HepG2 (cell line): ENCODE results near the gene MYH9. TPM values are rescaled to one million over a fixed set of nuclear protein-coding genes. Genes with fewer than 3 reads are reported as not detected.

Source experiments
- ATAC-seq: fragments of 200-7000 bp; cut with Tn5 transposase; 3 replicates; pipeline ENCODE4 v1.9.1; 2020; ENCODE audit warnings: mild to moderate bottlenecking, moderate library complexity
- BruUV-seq: library from RNA; stranded (reverse); fragments of 400-500 nt; replicated peaks from 2 replicates; lab custom pipeline; 2021; lab: Mats Ljungman, UMichigan
- CTCF ChIA-PET: fragments of 300-600 bp; formaldehyde crosslinking; extraction: SDS; loops from one replicate; lab custom pipeline; 2021; ENCODE audit warnings: low total read pairs, inconsistent platforms, low intra/inter-chr PET ratio; lab: Yijun Ruan, JAX
- POLR2A ChIA-PET: fragments of 350-600 bp; sonication (Branson Sonifier 250); formaldehyde crosslinking; loops from one replicate; lab custom pipeline; 2020; ENCODE audit warnings: antibody characterized with exemption, inconsistent platforms; lab: Yijun Ruan, JAX
- DNase-seq: peaks from one replicate; pipeline ENCODE4 v3.0.0-alpha.2; 2015; ENCODE audit warnings: low spot score
- FAIRE-seq: peaks from 3 replicates; lab custom pipeline; 2011; peaks lifted over from hg19 to GRCh38; lab: Jason Lieb, UNC
- H2AFZ ChIP-seq: one replicate; pipeline ENCODE4 v1.6.1; 2011; ENCODE audit warnings: low read length, inconsistent platforms
- H3K27ac ChIP-seq: fragments of 300-600 bp; 3 replicates; pipeline ENCODE4 v1.8.0; 2011; ENCODE audit warnings: mixed run types, mild to moderate bottlenecking, mixed read lengths, low read length, inconsistent platforms; ENCODE audit not compliant: insufficient read depth; ENCODE audit errors: extremely low read length
- H3K27me3 ChIP-seq, 2 experiments: fragments of 200-600 bp in 1 of 2; 2 replicates in 1 of 2; 3 replicates in 1 of 2; pipeline versions ENCODE4 v1.6.0 to v1.8.0; 2011; ENCODE audit warnings: low read length in 2 of 2, mild to moderate bottlenecking in 2 of 2, moderate library complexity in 2 of 2, inconsistent platforms in 1 of 2; ENCODE audit not compliant: insufficient read depth in 2 of 2, control insufficient read depth in 1 of 2
- H3K36me3 ChIP-seq, 2 experiments: fragments of 200-600 bp in 1 of 2; replicated peaks in 1 of 2; 2 replicates in 1 of 2; 3 replicates in 1 of 2; pipeline versions ENCODE4 v1.5.1 to v1.8.0; 2011; ENCODE audit warnings: low read length in 2 of 2, inconsistent platforms in 1 of 2; ENCODE audit not compliant: insufficient read depth in 2 of 2, control insufficient read depth in 1 of 2
- H3K4me1 ChIP-seq: 2 replicates; pipeline ENCODE4 v1.5.1; 2012; ENCODE audit warnings: low read length, inconsistent platforms; ENCODE audit not compliant: insufficient read depth
- H3K4me2 ChIP-seq: 2 replicates; pipeline ENCODE4 v1.6.0; 2011; ENCODE audit warnings: low read depth, low read length, inconsistent platforms
- H3K4me3 ChIP-seq, 3 experiments: fragments of 200-600 bp in 1 of 3; sonication (generic), shearing (Covaris generic) in 1 of 3; replicated peaks in 1 of 3; 2 replicates each; pipeline ENCODE4 v1.5.1; 2011 to 2016; ENCODE audit warnings: low read length in 3 of 3, inconsistent platforms in 2 of 3, low read depth in 2 of 3, mild to moderate bottlenecking in 2 of 3, control low read depth in 1 of 3, mixed read lengths in 1 of 3; ENCODE audit not compliant: insufficient read depth in 1 of 3
- H3K79me2 ChIP-seq: one replicate; pipeline ENCODE4 v1.6.1; 2011; ENCODE audit warnings: low read length, inconsistent platforms; ENCODE audit not compliant: insufficient read depth
- H3K9ac ChIP-seq: 2 replicates; pipeline ENCODE4 v1.6.0; 2011; ENCODE audit warnings: mild to moderate bottlenecking, low read depth, low read length, inconsistent platforms; ENCODE audit not compliant: insufficient read depth
- H3K9me3 ChIP-seq: 2 replicates; pipeline ENCODE4 v1.5.1; 2012; ENCODE audit warnings: mild to moderate bottlenecking, low read length
- H4K20me1 ChIP-seq: 2 replicates; pipeline ENCODE4 v1.6.0; 2011; ENCODE audit warnings: inconsistent platforms, mild to moderate bottlenecking, low read length, moderate library complexity; ENCODE audit not compliant: insufficient read depth
- ATAD3A ChIP-seq: sonication (generic); formaldehyde crosslinking; IDR thresholded peaks from 2 replicates; pipeline ENCODE4 v1.4.0; 2020; ENCODE audit warnings: missing genetic modification reagents
- CENPX ChIP-seq: sonication (generic); formaldehyde crosslinking; IDR thresholded peaks from 2 replicates; pipeline ENCODE4 v1.9.0; 2021; ENCODE audit warnings: mild to moderate bottlenecking, missing genetic modification reagents, moderate library complexity
- FOXA1 ChIP-seq, 2 experiments: fragments of 450-650 bp in 1 of 2; sonication (generic) in 1 of 2; formaldehyde crosslinking in 1 of 2; IDR thresholded peaks; 2 replicates each; pipeline versions ENCODE4 v1.4.0 to v1.6.1; 2016 to 2020; ENCODE audit warnings: missing genetic modification reagents in 1 of 2
- FOXO1 ChIP-seq: sonication (generic); formaldehyde crosslinking; IDR thresholded peaks from 2 replicates; pipeline ENCODE4 v1.4.0; 2020; ENCODE audit warnings: missing genetic modification reagents
- HHEX ChIP-seq: IDR thresholded peaks from 2 replicates; pipeline ENCODE4 v1.6.1; 2016; ENCODE audit warnings: control low read depth
- HNF4G ChIP-seq, 2 experiments: sonication (generic) in 1 of 2; formaldehyde crosslinking in 1 of 2; IDR thresholded peaks; 2 replicates each; pipeline versions ENCODE4 v1.4.0 to v1.6.1; 2011 to 2020; ENCODE audit warnings: borderline replicate concordance in 2 of 2, low read depth in 2 of 2, mild to moderate bottlenecking in 2 of 2, low read length in 1 of 2, missing genetic modification reagents in 1 of 2, moderate library complexity in 1 of 2
- HOXA5 ChIP-seq: sonication (generic); formaldehyde crosslinking; IDR thresholded peaks from 2 replicates; pipeline ENCODE4 v1.4.0; 2020; ENCODE audit warnings: missing genetic modification reagents
- KMT2A ChIP-seq: sonication (generic); formaldehyde crosslinking; IDR thresholded peaks from 2 replicates; pipeline ENCODE4 v1.4.0; 2020; ENCODE audit warnings: missing genetic modification reagents
- SAP130 ChIP-seq: IDR thresholded peaks from 2 replicates; pipeline ENCODE4 v1.6.1; 2016; ENCODE audit warnings: low read depth
- STAG1 ChIP-seq: sonication (generic); formaldehyde crosslinking; IDR thresholded peaks from 2 replicates; pipeline ENCODE4 v1.4.0; 2020; ENCODE audit warnings: missing genetic modification reagents
- TCF7 ChIP-seq: sonication (generic); IDR thresholded peaks from 2 replicates; pipeline ENCODE4 v1.6.1; 2016; ENCODE audit warnings: antibody characterized with exemption, low read depth
- ZMYM3 ChIP-seq: sonication (generic); formaldehyde crosslinking; IDR thresholded peaks from 2 replicates; pipeline ENCODE4 v1.5.1; 2020; ENCODE audit warnings: mild to moderate bottlenecking, missing genetic modification reagents
- ZNF12 ChIP-seq: sonication (generic); formaldehyde crosslinking; IDR thresholded peaks from 2 replicates; pipeline ENCODE4 v1.5.0; 2020; ENCODE audit warnings: missing genetic modification reagents
- ZNF224 ChIP-seq: sonication (generic); formaldehyde crosslinking; IDR thresholded peaks from 2 replicates; pipeline ENCODE4 v1.5.0; 2020; ENCODE audit warnings: mild to moderate bottlenecking, missing genetic modification reagents
- ZNF264 ChIP-seq: sonication (generic); formaldehyde crosslinking; IDR thresholded peaks from 2 replicates; pipeline ENCODE4 v1.4.0; 2020; ENCODE audit warnings: missing genetic modification reagents
- ZNF543 ChIP-seq: sonication (generic); formaldehyde crosslinking; IDR thresholded peaks from 2 replicates; pipeline ENCODE4 v1.4.0; 2020; ENCODE audit warnings: mild to moderate bottlenecking, missing genetic modification reagents
- ZNF605 ChIP-seq: sonication (generic); formaldehyde crosslinking; IDR thresholded peaks from 2 replicates; pipeline ENCODE4 v1.8.0; 2022; ENCODE audit warnings: mild to moderate bottlenecking, missing genetic modification reagents
- WGBS: methylation state at CpG from one replicate; pipeline ENCODE4 v1.1.6; 2017; ENCODE audit warnings: low lambda C conversion rate; 5-methylcytosine and 5-hydroxymethylcytosine counted together
- in situ Hi-C: cut with HindIII; loops from 2 replicates; pipeline ENCODE4 v1.10.0; 2017; ENCODE audit warnings: low pct_unique_long_range_greater_than_20kb; ENCODE audit not compliant: extremely low pct_ligation_motif_present
- intact Hi-C: fragments of 100-400 bp; cut with micrococcal nuclease; formaldehyde crosslinking; loops from one replicate; pipeline ENCODE4 v1.10.0; 2022; ENCODE audit not compliant: unreplicated experiment
- polyA plus RNA-seq, 8 experiments: library from polyadenylated mRNA; depleted of rRNA in 3 of 8; stranded (reverse) in 7 of 8; unstranded in 1 of 8; fragments of >200 nt; fragmentation: Illumina TruSeq in 4 of 8; extraction: Trizol in 4 of 8; gene quantifications; 2 replicates each; pipeline versions ENCODE4 v1.2.1 to v1.2.3, GENCODE V29; 2011 to 2016; ENCODE audit warnings: low read depth in 4 of 8, missing spikeins in 1 of 8, mixed read lengths in 1 of 8; ENCODE audit not compliant: insufficient read depth in 1 of 8
- total RNA-seq, 5 experiments: library from RNA; depleted of rRNA; stranded (reverse); fragments of >200 nt; fragmentation: Illumina TruSeq; extraction: Trizol; gene quantifications; 2 replicates each; pipeline ENCODE4 v1.2.3, GENCODE V29; 2016; ENCODE audit warnings: low read depth in 1 of 5
- TF ChIP-seq, protein P1 (sequence below), 2 experiments: sonication (generic) in 1 of 2; formaldehyde crosslinking in 1 of 2; IDR thresholded peaks; 2 replicates each; pipeline versions ENCODE4 v1.4.0 to v1.6.1; 2018 to 2020; ENCODE audit warnings: missing genetic modification reagents in 2 of 2, borderline replicate concordance in 1 of 2, low read depth in 1 of 2, mild to moderate bottlenecking in 1 of 2, missing biosample characterization in 1 of 2
- TF ChIP-seq, protein P2 (sequence below): sonication (generic); formaldehyde crosslinking; IDR thresholded peaks from 2 replicates; pipeline ENCODE4 v1.5.0; 2020; ENCODE audit warnings: mild to moderate bottlenecking, missing genetic modification reagents
- TF ChIP-seq, protein P3 (sequence below): sonication (generic); formaldehyde crosslinking; IDR thresholded peaks from 2 replicates; pipeline ENCODE4 v1.5.1; 2020; ENCODE audit warnings: mild to moderate bottlenecking, moderate library complexity, missing genetic modification reagents
- TF ChIP-seq, protein P4 (sequence below): sonication (generic); formaldehyde crosslinking; IDR thresholded peaks from 2 replicates; pipeline ENCODE4 v1.8.1; 2023; ENCODE audit warnings: mild to moderate bottlenecking, missing genetic modification reagents, borderline replicate concordance

The MYH9 gene
- total and polyA plus RNA-seq, 2 of the 13 experiments (the other 11 are each of a cell fraction or from before 2014, with no cell fraction given), result 50.7 to 98.5 TPM

DNA sequence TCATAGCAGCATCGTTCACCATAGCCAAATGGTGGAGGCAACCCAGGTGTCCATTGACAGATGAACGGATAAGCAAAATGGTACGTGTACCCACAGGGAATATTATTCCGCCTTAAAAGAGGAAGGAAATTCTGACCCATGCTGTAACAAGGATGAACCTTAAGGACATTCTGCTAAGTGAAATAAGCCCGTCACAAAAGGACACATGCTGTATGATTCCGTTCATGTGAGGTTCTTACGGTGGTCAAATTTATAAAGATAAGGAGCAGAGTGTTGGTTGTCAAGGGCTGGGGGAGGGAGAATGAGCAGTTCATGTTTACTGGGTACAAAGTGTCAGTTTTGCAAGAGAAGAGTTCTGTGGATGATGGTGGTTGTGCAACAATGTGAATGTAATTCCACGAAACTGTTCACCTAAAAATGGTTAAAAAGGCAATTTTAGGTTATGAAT lies 108.5 kb downstream of the MYH9 start:
- no peaks in the 10 kb centered on the region for H3K27me3 ChIP-seq
- no peak overlapping the region for H2AFZ ChIP-seq
- H3K79me2 ChIP-seq, result no peaks in the 10 kb centered on the region
- H3K9ac ChIP-seq, result peak overlapping the region; percentile 31; the same call in 1 of the 2 replicates
- CTCF ChIA-PET, result no interaction called here
- in situ Hi-C loops, result no loop called here
- BruUV-seq, result no TSS peak
- H3K4me2 ChIP-seq, result peak overlapping the region; percentile 57
- no peaks in the 10 kb centered on the region for H3K9me3 ChIP-seq
- WGBS, result 21% methylated on average over 8 of the region's 8 CpGs
- no peaks in the 10 kb centered on the region for H4K20me1 ChIP-seq
- H3K27ac ChIP-seq, result peak overlapping the region; percentile 78
- POLR2A ChIA-PET, result interaction anchor here (1.5 kb wide), 1 partner anchor 28 kb away, joined by 8 read pairs; no protein-coding TSS in a partner anchor
- peaks cover 47% of the 10 kb centered on the region for H3K4me1 ChIP-seq
- peaks cover 16 to 18% of the 10 kb centered on the region in 2 experiments for H3K36me3 ChIP-seq
- ATAC-seq (peak; percentile 54), DNase-seq (peak; percentile 88), FAIRE-seq (peak; percentile 97)
- no peak overlapping the region for H3K4me3 ChIP-seq
- intact Hi-C loops, result loop anchor here (2.0 kb wide), 1 partner anchor 46 kb away; no protein-coding TSS in a partner anchor
- TF ChIP-seq STAG1 (CRISPR knock-in tag) (no peak), FOXA1 (IDR thresholded peaks at IDR 0.05) (peak; percentile 56; the same call in 1 of the 2 replicates), FOXA1 (CRISPR knock-in tag; IDR thresholded peaks at IDR 0.05) (peak; percentile 92), ZNF12 (CRISPR knock-in tag) (0 out of 2 replicates have a peak, but pooled peaks have one; percentile 34), SAP130 (CRISPR knock-in tag) (peak; percentile 78), HNF4G (IDR thresholded peaks at IDR 0.05; ENCODE audit: borderline replicate concordance, low read depth, low read length) (peak; percentile 95), HNF4G (CRISPR knock-in tag; IDR thresholded peaks at IDR 0.05; ENCODE audit: borderline replicate concordance, low read depth) (peak; percentile 77), ZNF224 (CRISPR knock-in tag) (no peak), TCF7 (peak; percentile 46), ZNF605 (CRISPR knock-in tag) (no peak), ZMYM3 (CRISPR knock-in tag) (peak; percentile 34; the same call in 1 of the 2 replicates), HHEX (CRISPR knock-in tag) (no peak), ZNF543 (CRISPR knock-in tag) (0 out of 2 replicates have a peak, but pooled peaks have one; percentile 27), ATAD3A (CRISPR knock-in tag) (no peak), CENPX (CRISPR knock-in tag) (no peak), ZNF264 (0 out of 2 replicates have a peak, but pooled peaks have one; percentile 45), KMT2A (CRISPR knock-in tag) (0 out of 2 replicates have a peak, but pooled peaks have one; percentile 21), HOXA5 (CRISPR knock-in tag) (0 out of 2 replicates have a peak, but pooled peaks have one; percentile 28), FOXO1 (CRISPR knock-in tag) (peak; percentile 91)
- TF ChIP-seq, protein P1, sequence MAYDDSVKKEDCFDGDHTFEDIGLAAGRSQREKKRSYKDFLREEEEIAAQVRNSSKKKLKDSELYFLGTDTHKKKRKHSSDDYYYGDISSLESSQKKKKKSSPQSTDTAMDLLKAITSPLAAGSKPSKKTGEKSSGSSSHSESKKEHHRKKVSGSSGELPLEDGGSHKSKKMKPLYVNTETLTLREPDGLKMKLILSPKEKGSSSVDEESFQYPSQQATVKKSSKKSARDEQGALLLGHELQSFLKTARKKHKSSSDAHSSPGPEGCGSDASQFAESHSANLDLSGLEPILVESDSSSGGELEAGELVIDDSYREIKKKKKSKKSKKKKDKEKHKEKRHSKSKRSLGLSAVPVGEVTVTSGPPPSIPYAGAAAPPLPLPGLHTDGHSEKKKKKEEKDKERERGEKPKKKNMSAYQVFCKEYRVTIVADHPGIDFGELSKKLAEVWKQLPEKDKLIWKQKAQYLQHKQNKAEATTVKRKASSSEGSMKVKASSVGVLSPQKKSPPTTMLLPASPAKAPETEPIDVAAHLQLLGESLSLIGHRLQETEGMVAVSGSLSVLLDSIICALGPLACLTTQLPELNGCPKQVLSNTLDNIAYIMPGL (CRISPR knock-in tag; IDR thresholded peaks at IDR 0.05; ENCODE audit: borderline replicate concordance in 1 of 2, low read depth in 1 of 2), result peak in 1 of 2 experiments; percentile 41; a peak in 2 of 4 replicates
- TF ChIP-seq, protein P2, sequence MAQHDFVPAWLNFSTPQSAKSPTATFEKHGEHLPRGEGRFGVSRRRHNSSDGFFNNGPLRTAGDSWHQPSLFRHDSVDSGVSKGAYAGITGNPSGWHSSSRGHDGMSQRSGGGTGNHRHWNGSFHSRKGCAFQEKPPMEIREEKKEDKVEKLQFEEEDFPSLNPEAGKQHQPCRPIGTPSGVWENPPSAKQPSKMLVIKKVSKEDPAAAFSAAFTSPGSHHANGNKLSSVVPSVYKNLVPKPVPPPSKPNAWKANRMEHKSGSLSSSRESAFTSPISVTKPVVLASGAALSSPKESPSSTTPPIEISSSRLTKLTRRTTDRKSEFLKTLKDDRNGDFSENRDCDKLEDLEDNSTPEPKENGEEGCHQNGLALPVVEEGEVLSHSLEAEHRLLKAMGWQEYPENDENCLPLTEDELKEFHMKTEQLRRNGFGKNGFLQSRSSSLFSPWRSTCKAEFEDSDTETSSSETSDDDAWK (CRISPR knock-in tag), result no peak
- TF ChIP-seq, protein P3, sequence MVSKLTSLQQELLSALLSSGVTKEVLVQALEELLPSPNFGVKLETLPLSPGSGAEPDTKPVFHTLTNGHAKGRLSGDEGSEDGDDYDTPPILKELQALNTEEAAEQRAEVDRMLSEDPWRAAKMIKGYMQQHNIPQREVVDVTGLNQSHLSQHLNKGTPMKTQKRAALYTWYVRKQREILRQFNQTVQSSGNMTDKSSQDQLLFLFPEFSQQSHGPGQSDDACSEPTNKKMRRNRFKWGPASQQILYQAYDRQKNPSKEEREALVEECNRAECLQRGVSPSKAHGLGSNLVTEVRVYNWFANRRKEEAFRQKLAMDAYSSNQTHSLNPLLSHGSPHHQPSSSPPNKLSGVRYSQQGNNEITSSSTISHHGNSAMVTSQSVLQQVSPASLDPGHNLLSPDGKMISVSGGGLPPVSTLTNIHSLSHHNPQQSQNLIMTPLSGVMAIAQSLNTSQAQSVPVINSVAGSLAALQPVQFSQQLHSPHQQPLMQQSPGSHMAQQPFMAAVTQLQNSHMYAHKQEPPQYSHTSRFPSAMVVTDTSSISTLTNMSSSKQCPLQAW (CRISPR knock-in tag), result no peak
- TF ChIP-seq, protein P4, sequence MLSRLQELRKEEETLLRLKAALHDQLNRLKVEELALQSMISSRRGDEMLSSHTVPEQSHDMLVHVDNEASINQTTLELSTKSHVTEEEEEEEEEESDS (CRISPR knock-in tag), result no peak
